Gastroesophageal sphincter (tissue), 3 donors: ENCODE results near the gene OR2C1.

Experiments used
- CTCF ChIP-seq, 4 experiments: fragments of 200-600 bp in 2 of 4; fragments of 450-650 bp in 2 of 4; sonication (generic) in 1 of 4; IDR thresholded peaks; one replicate each; pipeline ENCODE4 v1.5.1; 2017 to 2019; ENCODE audit warnings: antibody characterized with exemption in 4 of 4, mild to moderate bottlenecking in 2 of 4, moderate library complexity in 2 of 4
- EP300 ChIP-seq: sonication (generic); formaldehyde crosslinking; IDR thresholded peaks from one replicate; pipeline ENCODE4 v1.6.1; 2017; ENCODE audit warnings: antibody characterized with exemption, mild to moderate bottlenecking
- POLR2A ChIP-seq, 2 donors: fragments of 450-650 bp; IDR thresholded peaks; one replicate each; pipeline ENCODE4 v1.6.1; 2017; ENCODE audit warnings: antibody characterized with exemption in 2 of 2, mild to moderate bottlenecking in 2 of 2, moderate library complexity in 1 of 2

GRCh38 chr16:3311496-3311895 lies 44.2 kb upstream of the OR2C1 start:
- TF ChIP-seq CTCF (IDR thresholded peaks at IDR 0.05) (no peak), POLR2A (IDR thresholded peaks at IDR 0.05) (no peak), EP300 (no peak)
